Activated effector memory CD4-positive, alpha-beta T cell treated with anti-CD3 and anti-CD28 coated beads, Interleukin-2, amount 50 U/mL, for 16 hours (primary cell): ENCODE measurements around the gene ADRA1B.

Source experiments
- DNase-seq: peaks from one replicate; pipeline ENCODE4 v3.0.0-alpha.2; 2020

ADRA1B gene

GRCh38 chr5:159915904-159916840 lies at the start of gene ADRA1B:
Gene ADRA1B (plus strand): TSS chr5:159916482. CDS start chr5:159916906, 424 bp downstream.
- DNase-seq = peak; percentile 81

- no peak for DNase-seq
Measured at GRCh38 chr5:159873680-159874079, 42.6 kb upstream of the ADRA1B start.

DNA sequence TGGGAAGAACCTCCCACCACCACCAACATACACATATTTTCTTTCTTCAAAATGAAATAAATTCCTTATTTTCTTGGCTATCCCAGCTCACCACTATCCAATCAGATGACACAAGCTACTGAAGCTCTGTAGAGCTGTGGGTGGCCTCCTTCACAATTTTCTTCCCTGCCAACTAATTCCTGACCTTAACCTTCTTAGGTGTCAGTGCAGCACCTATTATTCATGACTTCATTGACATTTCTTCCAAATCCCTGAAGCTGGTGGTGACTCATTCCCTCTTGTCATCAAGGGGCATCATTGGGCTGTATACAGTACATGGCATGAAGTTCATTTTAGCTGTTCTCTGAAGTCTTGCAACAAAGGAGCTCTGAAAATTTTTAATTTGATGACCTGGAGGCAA lies 42.0 kb upstream of the ADRA1B start:
- no peak for DNase-seq

DNA sequence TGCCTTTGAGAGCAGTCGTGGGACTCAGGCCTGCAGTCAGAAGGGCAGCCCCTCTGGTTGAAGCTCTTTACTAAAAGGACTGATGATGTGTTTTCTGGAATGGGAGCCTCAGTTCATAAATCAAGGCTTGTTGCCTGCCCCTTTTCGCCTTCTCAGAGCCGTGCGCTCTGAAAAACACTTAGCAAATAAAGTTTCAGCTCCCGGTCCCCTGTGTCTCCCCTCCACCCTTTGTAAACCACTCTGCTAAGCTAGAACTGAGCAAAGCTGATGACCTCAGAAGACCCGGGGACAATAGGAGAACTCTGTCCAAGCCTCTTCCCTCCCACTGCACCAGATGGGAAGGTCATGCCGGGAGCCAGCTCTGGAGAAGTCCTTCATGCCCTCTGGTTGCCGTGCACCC lies 39.3 kb upstream of the ADRA1B start:
- no peak for DNase-seq

- no peak for DNase-seq
Measured at GRCh38 chr5:159877894-159878448, 38.3 kb upstream of the ADRA1B start.

- no peak for DNase-seq
Measured at GRCh38 chr5:159878988-159879471, 37.3 kb upstream of the ADRA1B start.

DNA sequence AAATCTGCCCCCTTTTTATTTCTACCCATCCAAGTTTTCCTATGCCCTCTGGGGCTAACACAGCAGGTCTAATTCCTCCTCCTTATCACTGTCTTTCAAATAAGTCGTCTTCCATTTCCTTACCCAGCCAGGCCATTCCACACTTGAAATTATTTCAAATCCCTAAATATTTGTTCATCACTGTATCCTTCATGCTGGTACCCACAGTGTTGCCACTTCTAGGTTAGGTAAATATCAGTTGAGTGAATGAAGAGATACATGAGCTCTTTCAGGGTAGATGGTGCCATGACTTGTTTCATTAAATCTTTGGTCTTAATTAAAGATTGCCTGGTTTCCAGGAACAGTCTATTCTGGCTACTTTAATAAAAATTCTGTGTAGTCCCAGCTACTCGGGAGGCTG lies 35.6 kb upstream of the ADRA1B start:
- no peak for DNase-seq

DNA sequence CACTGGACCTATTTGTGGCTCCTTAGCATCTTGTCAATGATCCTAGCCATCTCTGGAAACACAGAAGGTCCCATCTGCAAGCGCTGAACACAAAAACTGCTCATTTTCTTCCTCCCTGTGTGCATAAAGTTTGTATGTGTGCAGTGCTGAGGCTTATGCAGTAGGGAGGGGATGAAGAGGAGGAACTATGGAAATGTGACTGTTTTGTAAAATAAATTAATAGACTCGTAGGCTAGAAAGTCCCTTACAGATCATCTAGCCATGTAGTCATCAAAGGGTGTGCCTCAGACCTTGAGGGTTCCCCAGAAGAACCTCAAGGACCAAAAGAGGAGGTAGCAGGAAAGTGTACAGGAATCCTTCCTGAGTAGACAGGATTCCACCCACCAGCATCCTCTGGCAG lies 34.3 kb upstream of the ADRA1B start:
- DNase-seq = no peak

- no peak for DNase-seq
Measured at GRCh38 chr5:159883522-159883950, 32.7 kb upstream of the ADRA1B start.

- DNase-seq = no peak
Measured at GRCh38 chr5:159884917-159885620, 31.2 kb upstream of the ADRA1B start.

GRCh38 chr5:159886296-159886695 lies 30.0 kb upstream of the ADRA1B start:
- DNase-seq = no peak

- no peak for DNase-seq
Measured at GRCh38 chr5:159887050-159887449, 29.2 kb upstream of the ADRA1B start.

DNA sequence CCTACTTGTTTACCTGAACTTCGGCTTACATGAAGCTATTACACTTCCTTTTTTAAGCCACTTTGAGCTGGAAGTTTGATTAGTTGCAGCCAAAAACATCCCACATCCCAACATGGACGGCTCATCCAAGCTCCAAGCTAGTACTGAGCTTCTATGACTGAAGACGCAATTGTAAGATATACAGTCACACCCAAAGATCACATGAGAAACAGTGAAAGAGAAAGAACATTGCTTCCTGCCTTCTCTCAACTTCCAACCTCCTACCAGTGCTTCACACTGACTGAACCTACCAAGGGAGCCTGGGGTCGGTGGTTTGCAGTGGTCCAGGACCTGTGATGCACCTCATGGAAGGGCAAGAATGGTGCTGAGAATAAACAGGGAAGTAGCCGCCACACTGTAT lies 27.4 kb upstream of the ADRA1B start:
- DNase-seq = no peak

DNA sequence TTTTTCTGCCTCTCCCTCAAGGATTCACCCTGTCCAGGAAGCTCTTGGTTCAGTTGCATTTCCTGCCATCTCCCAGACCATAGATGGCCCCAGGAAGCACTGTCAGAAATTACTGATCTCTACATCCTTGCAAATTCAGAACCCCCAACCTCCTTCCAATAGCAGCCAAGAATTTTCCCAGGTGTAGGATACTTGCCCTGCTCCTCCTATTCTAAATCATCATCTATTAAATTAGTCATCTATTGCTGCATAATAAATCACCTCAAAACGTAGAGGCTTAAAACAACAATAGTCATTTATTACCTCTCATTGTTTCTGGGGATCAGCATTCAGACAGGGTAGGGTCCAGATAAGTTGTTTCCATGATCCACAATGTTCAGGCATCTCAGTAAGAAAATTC lies 26.1 kb upstream of the ADRA1B start:
- no peak for DNase-seq

GRCh38 chr5:159891371-159891770 lies 24.9 kb upstream of the ADRA1B start:
- DNase-seq = no peak

GRCh38 chr5:159893040-159893695 lies 23.1 kb upstream of the ADRA1B start:
- DNase-seq = no peak

GRCh38 chr5:159894149-159894720 lies 22.0 kb upstream of the ADRA1B start:
- DNase-seq = no peak

DNA sequence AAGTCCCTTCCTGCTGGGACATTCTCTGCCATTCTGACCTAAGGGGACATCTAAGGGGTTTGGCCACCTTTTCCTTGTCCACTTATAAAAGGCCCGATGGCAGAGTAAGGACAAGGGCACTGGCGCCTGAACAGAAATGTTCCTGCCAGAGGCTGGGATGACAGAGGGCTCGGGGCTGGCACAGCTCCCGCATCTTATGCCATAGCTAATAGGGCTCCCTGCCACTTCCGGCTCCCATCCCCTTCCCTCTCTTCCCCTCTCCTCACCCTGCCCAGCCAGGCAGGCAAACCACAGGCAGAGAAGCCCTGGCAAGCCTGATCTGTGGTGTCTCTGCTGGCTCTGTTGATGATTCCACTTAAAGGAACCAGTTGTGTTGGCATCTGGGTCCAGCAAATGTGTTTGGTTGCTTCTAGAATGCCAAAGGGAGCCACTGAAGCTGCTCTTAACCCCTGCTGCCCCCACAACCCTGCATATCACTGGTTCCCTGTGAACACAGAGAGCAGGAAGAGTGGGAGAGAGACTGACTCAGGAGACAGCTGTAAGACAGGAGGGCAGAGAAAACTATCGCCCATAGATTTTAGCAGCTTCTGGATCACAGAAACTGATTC lies 18.4 kb upstream of the ADRA1B start:
- no peak for DNase-seq

DNA sequence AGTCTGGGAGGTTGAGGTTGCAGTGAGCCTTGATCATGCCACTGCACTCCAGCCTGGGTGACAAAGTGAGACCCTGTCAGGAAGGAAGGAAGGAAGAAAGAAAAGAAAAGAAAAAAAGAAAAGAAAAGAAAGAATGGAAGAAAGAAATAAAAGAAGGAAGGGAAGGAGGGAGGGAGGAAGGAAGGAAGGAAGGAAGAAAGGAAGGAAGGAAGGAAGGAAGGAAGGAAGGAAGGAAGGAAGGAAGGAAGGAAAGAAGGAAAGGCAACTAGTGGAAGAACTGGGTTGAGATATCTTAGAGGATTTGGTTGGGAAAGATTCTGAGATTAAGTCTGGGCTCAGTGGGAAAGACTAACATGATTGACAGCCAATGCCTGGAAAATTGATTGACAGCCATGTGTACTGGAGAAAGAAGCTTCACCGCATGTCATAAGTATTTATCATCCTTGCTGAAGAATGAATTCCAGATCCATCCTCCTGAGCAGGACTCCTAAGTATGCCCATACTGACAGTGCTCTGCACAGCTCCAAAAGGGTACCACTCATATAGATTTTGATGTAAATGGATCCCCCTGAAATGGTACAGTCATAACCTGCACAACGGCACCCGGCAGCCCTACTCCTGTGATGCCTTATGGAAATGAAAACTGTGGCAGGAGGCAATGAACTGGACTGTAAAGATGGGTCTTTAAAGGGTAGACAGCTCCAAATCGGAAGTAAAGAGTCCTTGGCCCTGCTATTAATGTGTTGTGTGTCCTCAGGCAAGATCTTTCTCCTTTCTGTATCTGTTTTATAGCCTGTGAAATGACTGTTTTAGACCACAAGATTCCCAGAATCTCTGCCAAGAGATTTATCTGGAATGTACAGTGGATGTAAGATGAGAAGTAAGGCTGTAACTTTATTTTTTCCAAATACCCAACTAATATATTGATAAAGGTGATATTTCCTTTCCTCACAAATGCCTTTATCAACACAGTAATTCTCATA lies 16.9 kb upstream of the ADRA1B start:
- no peak for DNase-seq

DNA sequence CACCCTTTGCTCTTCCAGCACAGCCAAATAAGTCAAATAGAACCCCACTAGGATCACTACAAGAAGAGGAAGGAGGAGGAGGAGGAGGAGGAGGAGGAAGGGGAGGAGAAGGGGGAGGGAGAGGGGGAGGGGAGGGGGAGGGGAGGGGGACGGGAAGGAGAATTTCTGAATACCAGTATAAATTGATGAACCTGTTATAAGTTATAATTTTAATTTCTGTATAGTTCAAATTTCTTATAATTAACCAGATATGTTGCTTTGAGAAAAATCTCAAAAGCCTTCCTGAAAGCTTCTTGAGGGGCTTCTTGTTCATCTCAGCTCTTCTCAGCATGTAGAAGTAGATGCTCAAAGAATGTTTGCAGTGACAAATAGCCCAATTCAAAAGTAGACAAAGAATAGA lies 15.0 kb upstream of the ADRA1B start:
- no peak for DNase-seq

GRCh38 chr5:159901772-159902171 lies 14.5 kb upstream of the ADRA1B start:
- no peak for DNase-seq
